Esophagus squamous epithelium (tissue), 4 donors: ENCODE data around the gene PDCD4.
A peak's percentile ranks its signal among the peaks of the same experiment; 100 is the strongest.

ENCODE experiments used
- POLR2A ChIP-seq, 4 donors: fragments of 450-650 bp; IDR thresholded peaks; one replicate each; pipeline ENCODE4 v1.6.1; 2017; ENCODE audit warnings: antibody characterized with exemption in 4 of 4, mild to moderate bottlenecking in 4 of 4, moderate library complexity in 3 of 4
- TF ChIP-seq, protein P1 (sequence below), 6 experiments: fragments of 450-650 bp in 4 of 6; fragments of 200-600 bp in 2 of 6; sonication (generic) in 2 of 6; IDR thresholded peaks; one replicate each; pipeline ENCODE4 v1.5.1; 2016 to 2019; ENCODE audit warnings: antibody characterized with exemption in 6 of 6, mild to moderate bottlenecking in 4 of 6, moderate library complexity in 4 of 6

DNA sequence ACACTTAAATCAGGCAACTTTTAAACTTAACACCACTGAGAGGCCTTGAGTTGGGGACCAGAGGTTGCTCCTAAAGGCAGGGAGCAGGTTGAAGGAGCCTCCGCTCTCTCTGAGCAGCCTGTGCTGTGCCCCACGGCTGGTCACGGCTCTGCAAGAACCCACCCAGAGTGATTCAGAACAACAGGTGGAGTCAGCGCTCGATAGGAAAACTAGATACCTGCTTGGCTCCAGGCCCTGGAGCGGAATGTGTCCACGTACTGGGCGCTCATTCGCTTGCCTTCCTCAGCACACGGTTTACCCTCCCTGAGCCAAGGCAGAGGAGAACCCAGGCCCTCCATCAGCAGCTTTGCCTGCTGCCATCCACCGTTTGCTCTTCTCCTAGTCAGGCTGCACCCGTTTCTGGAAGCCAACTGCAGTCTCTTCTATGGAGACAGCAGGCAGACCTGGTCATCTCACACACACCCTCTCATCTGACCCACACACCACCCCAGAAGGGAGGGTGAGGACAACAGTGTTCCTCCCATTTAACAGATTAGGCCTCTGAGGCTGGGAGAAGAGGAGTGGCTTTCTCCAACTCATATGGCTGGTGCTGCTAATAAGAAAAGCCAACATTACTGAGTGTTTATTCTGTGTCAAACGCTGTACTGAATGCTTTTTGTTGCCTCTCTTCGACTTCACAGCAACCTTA lies 37.6 kb upstream of the PDCD4 start:
- TF ChIP-seq, protein P1, sequence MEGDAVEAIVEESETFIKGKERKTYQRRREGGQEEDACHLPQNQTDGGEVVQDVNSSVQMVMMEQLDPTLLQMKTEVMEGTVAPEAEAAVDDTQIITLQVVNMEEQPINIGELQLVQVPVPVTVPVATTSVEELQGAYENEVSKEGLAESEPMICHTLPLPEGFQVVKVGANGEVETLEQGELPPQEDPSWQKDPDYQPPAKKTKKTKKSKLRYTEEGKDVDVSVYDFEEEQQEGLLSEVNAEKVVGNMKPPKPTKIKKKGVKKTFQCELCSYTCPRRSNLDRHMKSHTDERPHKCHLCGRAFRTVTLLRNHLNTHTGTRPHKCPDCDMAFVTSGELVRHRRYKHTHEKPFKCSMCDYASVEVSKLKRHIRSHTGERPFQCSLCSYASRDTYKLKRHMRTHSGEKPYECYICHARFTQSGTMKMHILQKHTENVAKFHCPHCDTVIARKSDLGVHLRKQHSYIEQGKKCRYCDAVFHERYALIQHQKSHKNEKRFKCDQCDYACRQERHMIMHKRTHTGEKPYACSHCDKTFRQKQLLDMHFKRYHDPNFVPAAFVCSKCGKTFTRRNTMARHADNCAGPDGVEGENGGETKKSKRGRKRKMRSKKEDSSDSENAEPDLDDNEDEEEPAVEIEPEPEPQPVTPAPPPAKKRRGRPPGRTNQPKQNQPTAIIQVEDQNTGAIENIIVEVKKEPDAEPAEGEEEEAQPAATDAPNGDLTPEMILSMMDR (IDR thresholded peaks at IDR 0.05): no peak
- peak in 1 of 4 donors; percentile 28 for TF ChIP-seq POLR2A (IDR thresholded peaks at IDR 0.05)
